Measurements from ENCODE around the gene KCNMB4. TPM values are rescaled to one million over a fixed set of nuclear protein-coding genes. Genes with fewer than 3 reads are reported as not detected.

Gene KCNMB4
- total and polyA plus RNA-seq, 2 of the 4 experiments (the other 2 are of a cell fraction), result 0.90 to 1.1 TPM

GRCh38 chr12:70415987-70416386 lies 49.9 kb downstream of the KCNMB4 start:
- no peak overlapping the region for H2AK5ac ChIP-seq (ENCODE audit: low read depth, low read length)
- no peak overlapping the region for H3K14ac ChIP-seq (replicated peaks; ENCODE audit: low read depth, low read length)
- H3K23ac ChIP-seq (ENCODE audit: low read depth, low read length), result no peak overlapping the region
- ChIA-PET POLR2A (ENCODE audit: unreplicated experiment) (no interaction called here), CTCF (interaction anchor here (0.6 kb wide), 1 partner anchor 302 kb away, joined by 4 read pairs; no protein-coding TSS in a partner anchor)
- WGBS, 2 experiments (ENCODE audit: extremely low coverage in 2 of 2, insufficient read length in 1 of 2), result no CpG with 5 or more reads among the region's 1 CpG
- H2AK9ac ChIP-seq (replicated peaks; ENCODE audit: low read depth, low read length, poor library complexity), result no peak overlapping the region
- no peak overlapping the region for H4K91ac ChIP-seq (ENCODE audit: insufficient read depth, low read depth, low read length)
- no peak overlapping the region for H3K4me3 ChIP-seq (ENCODE audit: insufficient read depth, low read depth, low read length)
- H3K9ac ChIP-seq (ENCODE audit: low read depth, low read length), result no peak overlapping the region
- H3K79me1 ChIP-seq (ENCODE audit: low read depth in 1 of 2, low read length in 2 of 2), result no peaks in the 10 kb centered on the region
- DNase-seq (no peak), ATAC-seq (ENCODE audit: low read depth) (no peak)
- no peak overlapping the region for H2BK5ac ChIP-seq (ENCODE audit: low read depth, low read length, poor library complexity, severe bottlenecking)
- no peak overlapping the region for H2AFZ ChIP-seq (replicated peaks; ENCODE audit: low read length, poor library complexity)
- H2BK15ac ChIP-seq (ENCODE audit: low read depth, low read length), result no peak overlapping the region
- dilution Hi-C loops (cut with HindIII; ENCODE audit: low sequenced_read_pairs, unreplicated experiment) (no loop called here), intact Hi-C loops (cut with micrococcal nuclease) (no loop called here), in situ Hi-C loops (cut with MboI; ENCODE audit: low sequenced_read_pairs) (no loop called here)
- H3K9me3 ChIP-seq (ENCODE audit: control insufficient read depth, insufficient read depth, low read length), result no peaks in the 10 kb centered on the region
- H3K4ac ChIP-seq (ENCODE audit: low read depth, low read length), result no peak overlapping the region
- H3K27me3 ChIP-seq (ENCODE audit: control insufficient read depth, insufficient read depth, low read length), result no peaks in the 10 kb centered on the region
- H4K5ac ChIP-seq (ENCODE audit: low read depth, low read length), result no peak overlapping the region
- H3K4me2 ChIP-seq (ENCODE audit: low read depth, low read length), result no peak overlapping the region
- no peak overlapping the region for H3K18ac ChIP-seq (ENCODE audit: low read depth, low read length)
- no peak overlapping the region for H3K27ac ChIP-seq (ENCODE audit: insufficient read depth, low read length)
- no TSS peak for BruUV-seq (replicated peaks)
- H3K4me1 ChIP-seq (ENCODE audit: control insufficient read depth, insufficient read depth, low read length), result no peaks in the 10 kb centered on the region
- H2BK120ac ChIP-seq (ENCODE audit: low read depth, low read length), result no peak overlapping the region
- H3K56ac ChIP-seq (ENCODE audit: extremely low read depth, insufficient read depth, low read length), result no peak overlapping the region
- no peak overlapping the region for H4K8ac ChIP-seq (ENCODE audit: low read depth in 2 of 2, low read length in 2 of 2)
- H3K36me3 ChIP-seq (ENCODE audit: control insufficient read depth, insufficient read depth, low read length), result no peaks in the 10 kb centered on the region
- H4K20me1 ChIP-seq (ENCODE audit: insufficient read depth, low read length), result no peaks in the 10 kb centered on the region
- TF ChIP-seq NFE2L2 (IDR thresholded peaks at IDR 0.05; ENCODE audit: low read depth, low read length) (no peak), MXI1 (IDR thresholded peaks at IDR 0.05; ENCODE audit: borderline replicate concordance, low read depth, low read length) (no peak), CEBPB (IDR thresholded peaks at IDR 0.05; ENCODE audit: low read depth, low read length) (no peak), CTCF (conservative IDR thresholded peaks at IDR 0.05; ENCODE audit: low read depth, low read length) (no peak), USF2 (IDR thresholded peaks at IDR 0.05; ENCODE audit: low read depth, low read length) (no peak), CHD1 (IDR thresholded peaks at IDR 0.05; ENCODE audit: low read depth, low read length) (no peak), RFX5 (IDR thresholded peaks at IDR 0.05; ENCODE audit: low read depth, low read length) (no peak), FOS (IDR thresholded peaks at IDR 0.05; ENCODE audit: low read depth, low read length) (no peak), SMC3 (IDR thresholded peaks at IDR 0.05; ENCODE audit: low read depth, low read length) (no peak), RAD21 (IDR thresholded peaks at IDR 0.05; ENCODE audit: low read length) (no peak), POLR2A (IDR thresholded peaks at IDR 0.05; ENCODE audit: low read depth, low read length) (no peak), BHLHE40 (IDR thresholded peaks at IDR 0.05; ENCODE audit: low read depth, low read length) (no peak), RCOR1 (IDR thresholded peaks at IDR 0.05; ENCODE audit: insufficient replicate concordance, low read length) (no peak), ELK1 (IDR thresholded peaks at IDR 0.05; ENCODE audit: borderline replicate concordance, low read depth, low read length) (no peak), MAFK (IDR thresholded peaks at IDR 0.05; ENCODE audit: low read depth, low read length) (no peak), MAZ (IDR thresholded peaks at IDR 0.05; ENCODE audit: borderline replicate concordance, low read depth, low read length) (no peak)
- H2BK20ac ChIP-seq (ENCODE audit: low read depth, low read length), result no peak overlapping the region
- H3K9me1 ChIP-seq (ENCODE audit: insufficient read depth, low read length), result no peaks in the 10 kb centered on the region
